GM12892 (cell line): ENCODE results near the gene TMPRSS12.
"Not testable (repeated sequence)": the region's sequence is repeated elsewhere in the genome, so short reads cannot be mapped to it uniquely, and the experiment has no call there.

Source experiments
- DNase-seq: peaks from one replicate; pipeline ENCODE4 v3.0.0; 2011; ENCODE audit not compliant: insufficient read length
- FAIRE-seq: peaks from 2 replicates; lab custom pipeline; 2011; peaks lifted over from hg19 to GRCh38; lab: Jason Lieb, UNC
- POLR2A ChIP-seq: IDR thresholded peaks from 2 replicates; pipeline ENCODE4 v1.6.1; 2011; ENCODE audit warnings: low read depth, low read length, control low read depth
- POLR2AphosphoS5 ChIP-seq: IDR thresholded peaks from 2 replicates; pipeline ENCODE4 v1.6.1; 2011; ENCODE audit warnings: low read depth, low read length, control low read depth
- TAF1 ChIP-seq: IDR thresholded peaks from 2 replicates; pipeline ENCODE4 v1.6.1; 2011; ENCODE audit warnings: low read depth, mild to moderate bottlenecking, control low read depth, low read length, borderline replicate concordance

The TMPRSS12 gene

GRCh38 chr12:50923361-50924130, 80.8 kb downstream of the TMPRSS12 start:
- FAIRE-seq (no peak), DNase-seq (no peak)
- no peak for TF ChIP-seq TAF1
- no peak for TF ChIP-seq POLR2AphosphoS5
- TF ChIP-seq POLR2A: no peak

- FAIRE-seq: peak; percentile 79
- TF ChIP-seq TAF1: no peak
- no peak for TF ChIP-seq POLR2A
- no peak for TF ChIP-seq POLR2AphosphoS5
Measured at GRCh38 chr12:50924131-50924438, 81.4 kb downstream of the TMPRSS12 start.

GRCh38 chr12:50924439-50925341, 82.0 kb downstream of the TMPRSS12 start:
- peak; percentile 17 for FAIRE-seq
- DNase-seq: peak; percentile 33
- TF ChIP-seq POLR2AphosphoS5: no peak
- TF ChIP-seq POLR2A: 0 out of 2 replicates have a peak, but pooled peaks have one; percentile 29
- TF ChIP-seq TAF1: no peak

More at GRCh38 chr12:50924131-50924438, 81.4 kb downstream of the TMPRSS12 start:
- no peak for DNase-seq

GRCh38 chr12:50925342-50925651, 82.6 kb downstream of the TMPRSS12 start:
- DNase-seq: no peak
- FAIRE-seq: no peak
- no peak for TF ChIP-seq POLR2A
- no peak for TF ChIP-seq POLR2AphosphoS5
- no peak for TF ChIP-seq TAF1

GRCh38 chr12:50925920-50926319, 83.2 kb downstream of the TMPRSS12 start:
- DNase-seq (no peak), FAIRE-seq (no peak)

GRCh38 chr12:50926415-50926814, 83.7 kb downstream of the TMPRSS12 start:
- TF ChIP-seq TAF1 (no peak), POLR2AphosphoS5 (no peak), POLR2A (no peak)
- DNase-seq (no peak), FAIRE-seq (no peak)

More at GRCh38 chr12:50925920-50926319, 83.2 kb downstream of the TMPRSS12 start:
- no peak for TF ChIP-seq POLR2A
- no peak for TF ChIP-seq TAF1
- no peak for TF ChIP-seq POLR2AphosphoS5

GRCh38 chr12:50926932-50927331, 84.2 kb downstream of the TMPRSS12 start:
- not testable (repeated sequence) for DNase-seq, FAIRE-seq

GRCh38 chr12:50927356-50927755, 84.6 kb downstream of the TMPRSS12 start:
- TF ChIP-seq POLR2A: no peak
- TF ChIP-seq TAF1: no peak
- no peak for TF ChIP-seq POLR2AphosphoS5
- no peak for FAIRE-seq
- DNase-seq: no peak

- TF ChIP-seq TAF1 (no peak), POLR2A (no peak), POLR2AphosphoS5 (no peak)
- no peak for FAIRE-seq
- no peak for DNase-seq
Measured at GRCh38 chr12:50927766-50928224, 85.1 kb downstream of the TMPRSS12 start.

GRCh38 chr12:50928392-50928791, 85.7 kb downstream of the TMPRSS12 start:
- TF ChIP-seq POLR2A: no peak
- no peak for TF ChIP-seq TAF1
- no peak for TF ChIP-seq POLR2AphosphoS5
- DNase-seq (no peak), FAIRE-seq (no peak)

- FAIRE-seq (no peak), DNase-seq (no peak)
- TF ChIP-seq POLR2A (no peak), TAF1 (no peak), POLR2AphosphoS5 (no peak)
Measured at GRCh38 chr12:50929831-50930230, 87.1 kb downstream of the TMPRSS12 start.

- DNase-seq, FAIRE-seq: not testable (repeated sequence)
Measured at GRCh38 chr12:50930477-50930876, 87.8 kb downstream of the TMPRSS12 start.
